GM12878 (cell line): ENCODE data around the gene HMGN3. TPM values are rescaled to one million over a fixed set of nuclear protein-coding genes. Genes with fewer than 3 reads are reported as not detected.

Experiments
- ATAC-seq: fragments of 200-7000 bp; cut with Tn5 transposase; 3 replicates; pipeline ENCODE4 v1.9.1; 2020; ENCODE audit warnings: mild to moderate bottlenecking, moderate library complexity
- BruUV-seq: library from RNA; stranded (reverse); fragments of 400-500 nt; replicated peaks from 2 replicates; lab custom pipeline; 2021; lab: Mats Ljungman, UMichigan
- CTCF ChIA-PET: fragments of 300-600 bp; sonication (Branson Sonifier 250); formaldehyde crosslinking; extraction: SDS; loops from one replicate; lab custom pipeline; 2021; ENCODE audit warnings: inconsistent platforms; lab: Yijun Ruan, JAX
- POLR2A ChIA-PET: fragments of 350-600 bp; formaldehyde crosslinking; extraction: SDS; loops from one replicate; lab custom pipeline; 2021; ENCODE audit warnings: inconsistent platforms; lab: Charles Lee
- RAD21 ChIA-PET: fragments of 300-600 bp; sonication (Branson Sonifier 250); formaldehyde crosslinking; loops from one replicate; lab custom pipeline; 2023; ENCODE audit warnings: antibody characterized with exemption; ENCODE audit not compliant: unreplicated experiment; lab: Charles Lee
- SMC1A ChIA-PET: fragments of 300-600 bp; sonication (Branson Sonifier 250); formaldehyde crosslinking; loops from one replicate; lab custom pipeline; 2023; ENCODE audit not compliant: unreplicated experiment, uncharacterized antibody; lab: Charles Lee
- DNase-seq: peaks from one replicate; pipeline ENCODE4 v3.0.0-alpha.2; 2011; ENCODE audit warnings: low read depth, low spot score
- FAIRE-seq: peaks from 3 replicates; lab custom pipeline; 2011; peaks lifted over from hg19 to GRCh38; lab: Jason Lieb, UNC
- H2AFZ ChIP-seq: 2 replicates; pipeline ENCODE4 v1.6.0; 2011; ENCODE audit warnings: low read depth, low read length, control low read depth; ENCODE audit not compliant: control insufficient read depth
- H3K27ac ChIP-seq: 2 replicates; pipeline ENCODE4 v1.5.1; 2011; ENCODE audit warnings: control low read depth; ENCODE audit not compliant: control insufficient read depth, insufficient read depth
- H3K27me3 ChIP-seq, 2 experiments: replicated peaks in 1 of 2; 2 replicates each; pipeline versions ENCODE4 v1.6.0 to v1.6.1; 2011; ENCODE audit warnings: low read length in 1 of 2; ENCODE audit not compliant: control insufficient read depth in 2 of 2, insufficient read depth in 2 of 2
- H3K36me3 ChIP-seq, 2 experiments: 2 replicates each; pipeline ENCODE4 v1.5.1; 2011; ENCODE audit warnings: low read length in 1 of 2; ENCODE audit not compliant: control insufficient read depth in 2 of 2, insufficient read depth in 2 of 2
- H3K4me1 ChIP-seq: 2 replicates; pipeline ENCODE4 v1.6.1; 2011; ENCODE audit warnings: mild to moderate bottlenecking, low read length, moderate library complexity, mixed read lengths; ENCODE audit not compliant: control insufficient read depth, insufficient read depth
- H3K4me2 ChIP-seq: 2 replicates; pipeline ENCODE4 v1.6.0; 2011; ENCODE audit warnings: control low read depth; ENCODE audit not compliant: control insufficient read depth, insufficient read depth
- H3K4me3 ChIP-seq: fragments of 200-600 bp; sonication (generic); 2 replicates; pipeline ENCODE4 v1.5.1; 2016
- H3K79me2 ChIP-seq: 2 replicates; pipeline ENCODE4 v1.6.0; 2011; ENCODE audit warnings: low read length; ENCODE audit not compliant: control insufficient read depth, insufficient read depth
- H3K9ac ChIP-seq: 2 replicates; pipeline ENCODE4 v1.8.0; 2011; ENCODE audit warnings: low read length, control low read depth, mixed read lengths; ENCODE audit not compliant: control insufficient read depth, insufficient read depth
- H3K9me3 ChIP-seq: replicated peaks from 3 replicates; pipeline ENCODE4 v1.5.1; 2011; ENCODE audit warnings: mild to moderate bottlenecking, low read length; ENCODE audit not compliant: control insufficient read depth, insufficient read depth
- H4K20me1 ChIP-seq: 2 replicates; pipeline ENCODE4 v1.6.0; 2011; ENCODE audit not compliant: control insufficient read depth, insufficient read depth
- ATF3 ChIP-seq: IDR thresholded peaks from 2 replicates; pipeline ENCODE4 v1.6.1; 2011; ENCODE audit warnings: low read depth, mild to moderate bottlenecking, low read length, moderate library complexity, borderline replicate concordance; ENCODE audit errors: extremely low read depth
- CTCF ChIP-seq, 3 experiments: IDR thresholded peaks in 2 of 3; conservative IDR thresholded peaks in 1 of 3; 2 replicates each; pipeline ENCODE4 v1.5.1; 2011; ENCODE audit warnings: low read depth in 3 of 3, low read length in 3 of 3, mild to moderate bottlenecking in 3 of 3, control low read depth in 2 of 3, moderate library complexity in 2 of 3, inconsistent platforms in 1 of 3, mixed read lengths in 1 of 3; ENCODE audit not compliant: control insufficient read depth in 2 of 3, insufficient read depth in 1 of 3; ENCODE audit errors: extremely low read depth in 1 of 3
- NR2F1 ChIP-seq: fragments of 450-650 bp; conservative IDR thresholded peaks from 2 replicates; pipeline ENCODE4 v1.6.1; 2017; ENCODE audit warnings: mild to moderate bottlenecking
- RAD21 ChIP-seq: IDR thresholded peaks from 2 replicates; pipeline ENCODE4 v1.6.1; 2011; ENCODE audit warnings: mild to moderate bottlenecking, low read depth, low read length, moderate library complexity; ENCODE audit not compliant: insufficient read depth
- SMAD1 ChIP-seq: fragments of 450-650 bp; IDR thresholded peaks from 2 replicates; pipeline ENCODE4 v1.6.1; 2018; ENCODE audit warnings: mild to moderate bottlenecking, low read depth; ENCODE audit not compliant: partially characterized antibody
- SRF ChIP-seq, 2 experiments: IDR thresholded peaks; 2 replicates each; pipeline ENCODE4 v1.6.1; 2011; ENCODE audit warnings: low read depth in 2 of 2, low read length in 2 of 2, mild to moderate bottlenecking in 1 of 2, moderate library complexity in 1 of 2
- WGBS: methylation state at CpG from one replicate; pipeline ENCODE4 v1.1.6; 2016; ENCODE audit warnings: low lambda C conversion rate; ENCODE audit not compliant: insufficient replicate concordance, insufficient coverage; ENCODE audit errors: missing lambda C conversion rate; 5-methylcytosine and 5-hydroxymethylcytosine counted together
- in situ Hi-C: fragments of 300-500 bp; cut with MboI; formaldehyde crosslinking; loops from 9 replicates; pipeline ENCODE4 v1.14.3; 2018; ENCODE audit warnings: mixed read lengths
- intact Hi-C: fragments of 100-400 bp; cut with micrococcal nuclease; formaldehyde crosslinking; loops from one replicate; pipeline ENCODE4 v1.14.2; 2022; ENCODE audit not compliant: unreplicated experiment
- polyA plus RNA-seq, 11 experiments: library from polyadenylated mRNA; depleted of rRNA in 4 of 11; unstranded in 6 of 11; stranded (reverse) in 5 of 11; fragments of >200 nt; fragmentation: Nextera tagmentation in 4 of 11; fragmentation: Illumina TruSeq in 1 of 11; extraction: Ambion mirVana in 4 of 11; extraction: Trizol in 1 of 11; gene quantifications; 1 replicate in 1 of 11; 2 replicates in 10 of 11; pipeline versions ENCODE4 v1.2.1 to v1.2.3, GENCODE V29; 2011 to 2016; ENCODE audit warnings: inconsistent platforms in 2 of 11, missing spikeins in 2 of 11, low read depth in 1 of 11
- total RNA-seq, 4 experiments: library from RNA; depleted of rRNA in 3 of 4; stranded (reverse); fragments of >200 nt in 3 of 4; fragmentation: Illumina TruSeq in 1 of 4; extraction: Trizol in 1 of 4; gene quantifications; 2 replicates each; pipeline versions ENCODE4 v1.2.1 to v1.2.3, GENCODE V29; 2013 to 2021

HMGN3 gene
- total and polyA plus RNA-seq, 10 of the 15 experiments (the other 5 are each of a cell fraction or from before 2014, with no cell fraction given), result 115 to 496 (median 262) TPM

- Histone ChIP-seq H3K4me2 (no peak overlapping the region), H3K27ac (no peak overlapping the region), H3K4me3 (no peak overlapping the region), H4K20me1 (no peaks in the 10 kb centered on the region), H3K9me3 (no peaks in the 10 kb centered on the region), H3K79me2 (no peaks in the 10 kb centered on the region), H3K27me3 (no peaks in the 10 kb centered on the region), H3K36me3 (no peaks in the 10 kb centered on the region), H2AFZ (no peak overlapping the region), H3K4me1 (no peaks in the 10 kb centered on the region), H3K9ac (no peak overlapping the region)
- BruUV-seq, result no TSS peak
- ChIA-PET RAD21 (no interaction called here), POLR2A (no interaction called here), CTCF (no interaction called here), SMC1A (interaction anchor here (1.6 kb wide), 1 partner anchor 8 kb away, joined by 4 read pairs; no protein-coding TSS in a partner anchor)
- FAIRE-seq (no peak), DNase-seq (no peak), ATAC-seq (no peak)
- TF ChIP-seq CTCF (IDR thresholded peaks at IDR 0.05 in 2 of 3, conservative IDR thresholded peaks at IDR 0.05 in 1 of 3; ENCODE audit: control insufficient read depth in 2 of 3, extremely low read depth in 1 of 3, insufficient read depth in 1 of 3, low read depth in 3 of 3, low read length in 3 of 3) (no peak), ATF3 (no peak), SRF (IDR thresholded peaks at IDR 0.05; ENCODE audit: low read depth in 2 of 2, low read length in 2 of 2) (no peak), SMAD1 (no peak), RAD21 (no peak), NR2F1 (no peak)
- in situ Hi-C loops, result no loop called here
- intact Hi-C loops, result no loop called here
- 92% methylated on average over 2 of the region's 2 CpGs for WGBS
These were observed 46.4 kb downstream of the HMGN3 start for GRCh38 chr6:79188107-79188506.
